Measurements from ENCODE around the gene CYP11A1.

Gene CYP11A1

GRCh38 chr15:74303741-74304309 is 63.6 kb downstream of the CYP11A1 start:
- H3K27ac ChIP-seq, result no peak overlapping the region
- DNase-seq (ENCODE audit: low spot score), result no peak
- CTCF ChIA-PET, result interaction anchor here (0.6 to 1.8 kb wide), 8 partner anchors 25 to 674 kb away, joined by 3 to 8 read pairs (median 3); partner anchors contain the start of gene ISLR2
- POLR2A ChIA-PET (ENCODE audit: low non-redundant PET), result no interaction called here
- TF ChIP-seq, protein P1, sequence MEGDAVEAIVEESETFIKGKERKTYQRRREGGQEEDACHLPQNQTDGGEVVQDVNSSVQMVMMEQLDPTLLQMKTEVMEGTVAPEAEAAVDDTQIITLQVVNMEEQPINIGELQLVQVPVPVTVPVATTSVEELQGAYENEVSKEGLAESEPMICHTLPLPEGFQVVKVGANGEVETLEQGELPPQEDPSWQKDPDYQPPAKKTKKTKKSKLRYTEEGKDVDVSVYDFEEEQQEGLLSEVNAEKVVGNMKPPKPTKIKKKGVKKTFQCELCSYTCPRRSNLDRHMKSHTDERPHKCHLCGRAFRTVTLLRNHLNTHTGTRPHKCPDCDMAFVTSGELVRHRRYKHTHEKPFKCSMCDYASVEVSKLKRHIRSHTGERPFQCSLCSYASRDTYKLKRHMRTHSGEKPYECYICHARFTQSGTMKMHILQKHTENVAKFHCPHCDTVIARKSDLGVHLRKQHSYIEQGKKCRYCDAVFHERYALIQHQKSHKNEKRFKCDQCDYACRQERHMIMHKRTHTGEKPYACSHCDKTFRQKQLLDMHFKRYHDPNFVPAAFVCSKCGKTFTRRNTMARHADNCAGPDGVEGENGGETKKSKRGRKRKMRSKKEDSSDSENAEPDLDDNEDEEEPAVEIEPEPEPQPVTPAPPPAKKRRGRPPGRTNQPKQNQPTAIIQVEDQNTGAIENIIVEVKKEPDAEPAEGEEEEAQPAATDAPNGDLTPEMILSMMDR (conservative IDR thresholded peaks at IDR 0.05; ENCODE audit: low read depth), result no peak

DNA sequence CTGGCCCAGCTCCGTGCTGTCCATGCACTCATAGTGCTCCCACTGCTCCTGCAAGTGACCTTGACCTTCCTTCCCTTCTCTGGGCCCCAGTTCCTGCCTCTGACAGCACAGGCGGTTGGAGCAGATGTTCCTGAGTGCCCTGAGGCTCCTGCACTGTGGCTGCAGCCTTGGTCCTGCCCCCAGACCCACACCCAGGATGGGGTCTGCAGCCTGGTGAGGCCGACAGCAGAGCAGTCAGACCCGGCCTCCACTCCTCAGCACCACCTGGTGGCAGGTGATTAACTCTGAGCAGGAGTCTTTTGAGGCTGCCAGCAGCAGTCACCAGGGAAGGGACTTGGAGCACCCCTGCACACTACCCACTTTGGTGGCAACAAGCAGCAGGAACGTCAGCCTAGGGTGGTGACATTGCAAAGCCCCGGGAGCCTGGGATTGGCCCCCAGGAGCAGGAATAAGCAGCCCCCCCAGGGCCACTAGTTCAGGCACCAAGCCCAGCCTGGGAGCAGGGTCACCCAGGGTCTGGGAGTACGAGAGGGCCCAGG is 64.6 kb downstream of the CYP11A1 start:
- TF ChIP-seq, protein P1 (conservative IDR thresholded peaks at IDR 0.05; ENCODE audit: low read depth), result peak; percentile 76
- peak; percentile 53 for DNase-seq (ENCODE audit: low spot score)
- ChIA-PET CTCF (interaction anchor here (0.5 to 1.4 kb wide), 5 partner anchors 18 to 306 kb away, joined by 3 to 5 read pairs (median 3); partner anchors contain the start of gene ISLR2), POLR2A (ENCODE audit: low non-redundant PET) (no interaction called here)
- H3K27ac ChIP-seq, result no peak overlapping the region

GRCh38 chr15:74301583-74302361 is 65.7 kb downstream of the CYP11A1 start:
- DNase-seq (ENCODE audit: low spot score), result no peak
- POLR2A ChIA-PET (ENCODE audit: low non-redundant PET), result no interaction called here
- CTCF ChIA-PET, result interaction anchor here (0.6 to 0.9 kb wide), 2 partner anchors 19 to 168 kb away, joined by 3 read pairs; no protein-coding TSS in a partner anchor
- no peak overlapping the region for H3K27ac ChIP-seq
- TF ChIP-seq, protein P1 (conservative IDR thresholded peaks at IDR 0.05; ENCODE audit: low read depth), result no peak

DNA sequence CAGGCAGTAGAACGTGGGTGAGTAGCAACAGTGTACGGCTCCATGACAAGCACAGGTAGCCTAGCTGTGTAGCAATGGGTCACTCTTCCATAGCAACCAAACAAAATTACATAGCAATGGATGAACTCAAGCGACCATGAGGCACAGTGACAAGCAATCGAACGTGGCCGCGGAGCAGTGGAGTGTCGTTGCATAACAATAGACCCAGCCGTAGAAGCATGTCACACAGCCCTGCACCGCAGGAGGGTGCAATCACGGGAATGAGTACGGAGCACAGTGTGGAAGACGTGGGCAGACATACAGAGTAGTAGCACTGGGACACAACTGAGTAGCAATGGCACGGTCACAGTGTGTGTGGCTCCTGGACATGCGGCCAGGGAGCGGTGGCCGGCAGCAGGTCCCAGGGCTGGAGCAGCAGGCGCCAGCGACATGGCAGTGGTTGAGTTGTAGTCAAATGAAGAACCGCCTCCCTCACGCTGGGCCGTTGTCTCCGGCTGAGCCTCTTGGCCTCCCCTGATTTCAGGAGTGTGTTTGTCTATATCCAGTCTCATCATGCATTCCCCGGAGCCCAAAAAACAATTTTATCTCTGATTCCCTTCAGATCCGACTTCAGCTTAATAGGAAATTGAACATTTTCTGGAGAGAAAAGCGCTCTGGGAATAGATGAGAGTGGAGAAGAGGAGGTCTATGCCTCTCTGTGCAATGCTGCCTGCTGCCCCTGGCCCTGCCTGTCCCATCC is 67.2 kb downstream of the CYP11A1 start:
- DNase-seq (ENCODE audit: low spot score), result no peak
- CTCF ChIA-PET, result interaction anchor here (0.9 to 1.0 kb wide), 2 partner anchors 166 to 426 kb away, joined by 3 to 4 read pairs; no protein-coding TSS in a partner anchor

DNA sequence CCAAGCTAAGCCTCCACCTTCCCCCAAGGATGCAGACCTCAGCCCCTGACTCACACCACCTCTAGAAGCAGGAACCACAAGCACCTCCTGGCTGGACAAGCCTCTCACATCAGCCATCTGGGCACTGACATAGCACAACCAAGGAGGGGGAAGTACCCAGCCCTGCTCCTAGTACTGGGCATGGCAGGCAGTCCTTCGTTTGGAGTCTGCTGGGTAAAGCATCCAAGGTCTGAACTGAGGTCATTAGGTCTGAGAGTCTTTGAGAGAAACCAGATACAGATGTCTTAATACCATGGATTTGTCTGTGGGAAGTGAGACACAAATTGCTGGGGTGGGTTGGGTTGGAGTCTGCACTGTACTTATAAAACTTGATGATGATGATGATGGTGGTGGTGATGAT is 69.6 kb downstream of the CYP11A1 start:
- TF ChIP-seq, protein P1 (conservative IDR thresholded peaks at IDR 0.05; ENCODE audit: low read depth), result no peak
- CTCF ChIA-PET, result no interaction called here
- no peak overlapping the region for H3K27ac ChIP-seq
- POLR2A ChIA-PET (ENCODE audit: low non-redundant PET), result interaction anchor here (0.7 kb wide), 1 partner anchor 76 kb away, joined by 3 read pairs; no protein-coding TSS in a partner anchor
- DNase-seq (ENCODE audit: low spot score), result no peak

More for the DNA sequence above, 67.2 kb downstream of the CYP11A1 start:
- H3K27ac ChIP-seq, result no peak overlapping the region
- POLR2A ChIA-PET (ENCODE audit: low non-redundant PET), result no interaction called here
- TF ChIP-seq, protein P1 (conservative IDR thresholded peaks at IDR 0.05; ENCODE audit: low read depth), result no peak

DNA sequence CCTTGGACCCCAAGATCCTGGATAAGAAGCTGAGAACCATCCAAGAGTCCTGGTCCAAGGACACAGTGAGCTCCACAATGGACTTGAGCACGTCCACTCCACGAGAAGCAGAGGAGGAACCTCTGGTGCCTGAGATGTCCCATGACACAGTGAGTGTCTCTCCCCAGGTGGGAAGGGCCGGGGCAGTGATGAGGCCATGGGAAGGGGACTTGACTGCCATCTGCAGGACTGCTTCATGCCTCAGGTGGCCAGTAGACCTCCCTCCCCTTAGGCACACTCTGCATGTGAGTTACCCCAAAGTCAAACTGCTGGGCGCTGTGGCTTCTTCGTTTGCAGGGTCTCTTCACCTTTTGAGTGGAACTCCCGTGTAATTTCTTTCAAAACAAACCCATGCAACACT is 71.6 kb downstream of the CYP11A1 start:
- TF ChIP-seq, protein P1 (conservative IDR thresholded peaks at IDR 0.05; ENCODE audit: low read depth), result no peak
- no peak overlapping the region for H3K27ac ChIP-seq
- no peak for DNase-seq (ENCODE audit: low spot score)
- POLR2A ChIA-PET (ENCODE audit: low non-redundant PET), result no interaction called here
- CTCF ChIA-PET, result no interaction called here

Measured in RWPE1 (cell line).